Measurements from ENCODE around the gene AATF. TPM values are rescaled to one million over a fixed set of nuclear protein-coding genes. Genes with fewer than 3 reads are reported as not detected.
A peak's percentile ranks its signal among the peaks of the same experiment; 100 is the strongest.

Gene AATF, protein sequence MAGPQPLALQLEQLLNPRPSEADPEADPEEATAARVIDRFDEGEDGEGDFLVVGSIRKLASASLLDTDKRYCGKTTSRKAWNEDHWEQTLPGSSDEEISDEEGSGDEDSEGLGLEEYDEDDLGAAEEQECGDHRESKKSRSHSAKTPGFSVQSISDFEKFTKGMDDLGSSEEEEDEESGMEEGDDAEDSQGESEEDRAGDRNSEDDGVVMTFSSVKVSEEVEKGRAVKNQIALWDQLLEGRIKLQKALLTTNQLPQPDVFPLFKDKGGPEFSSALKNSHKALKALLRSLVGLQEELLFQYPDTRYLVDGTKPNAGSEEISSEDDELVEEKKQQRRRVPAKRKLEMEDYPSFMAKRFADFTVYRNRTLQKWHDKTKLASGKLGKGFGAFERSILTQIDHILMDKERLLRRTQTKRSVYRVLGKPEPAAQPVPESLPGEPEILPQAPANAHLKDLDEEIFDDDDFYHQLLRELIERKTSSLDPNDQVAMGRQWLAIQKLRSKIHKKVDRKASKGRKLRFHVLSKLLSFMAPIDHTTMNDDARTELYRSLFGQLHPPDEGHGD
- 10 to 100 TPM; 22.2 to 32.9 (median 24.5) TPM for total RNA-seq
- polyA plus RNA-seq, result 19.9 TPM
- long read RNA-seq, donor 1, transcript AATF-208 (12 exons, 2,141 nt), result major isoform, 59 of 68 reads
- long read RNA-seq, donor 1, partial matches to known transcripts, result 4 of 68 reads
- long read RNA-seq, donor 1, other reads (novel, unspliced or antisense), result 5 of 68 reads
- long read RNA-seq, donor 2, transcript AATF-208 (12 exons, 2,141 nt), result major isoform, 25 of 28 reads
- long read RNA-seq, donor 2, partial matches to known transcripts, result 0 of 28 reads
- long read RNA-seq, donor 2, other reads (novel, unspliced or antisense), result 3 of 28 reads
- long read RNA-seq, donor 3, transcript AATF-208 (12 exons, 2,141 nt), result major isoform, 160 of 183 reads
- long read RNA-seq, donor 3, partial matches to known transcripts, result 5 of 183 reads
- long read RNA-seq, donor 3, other reads (novel, unspliced or antisense), result 18 of 183 reads
- long read RNA-seq, donor 4, transcript AATF-208 (12 exons, 2,141 nt), result major isoform, 33 of 34 reads
- long read RNA-seq, donor 4, partial matches to known transcripts, result 0 of 34 reads
- long read RNA-seq, donor 4, other reads (novel, unspliced or antisense), result 1 of 34 reads

DNA sequence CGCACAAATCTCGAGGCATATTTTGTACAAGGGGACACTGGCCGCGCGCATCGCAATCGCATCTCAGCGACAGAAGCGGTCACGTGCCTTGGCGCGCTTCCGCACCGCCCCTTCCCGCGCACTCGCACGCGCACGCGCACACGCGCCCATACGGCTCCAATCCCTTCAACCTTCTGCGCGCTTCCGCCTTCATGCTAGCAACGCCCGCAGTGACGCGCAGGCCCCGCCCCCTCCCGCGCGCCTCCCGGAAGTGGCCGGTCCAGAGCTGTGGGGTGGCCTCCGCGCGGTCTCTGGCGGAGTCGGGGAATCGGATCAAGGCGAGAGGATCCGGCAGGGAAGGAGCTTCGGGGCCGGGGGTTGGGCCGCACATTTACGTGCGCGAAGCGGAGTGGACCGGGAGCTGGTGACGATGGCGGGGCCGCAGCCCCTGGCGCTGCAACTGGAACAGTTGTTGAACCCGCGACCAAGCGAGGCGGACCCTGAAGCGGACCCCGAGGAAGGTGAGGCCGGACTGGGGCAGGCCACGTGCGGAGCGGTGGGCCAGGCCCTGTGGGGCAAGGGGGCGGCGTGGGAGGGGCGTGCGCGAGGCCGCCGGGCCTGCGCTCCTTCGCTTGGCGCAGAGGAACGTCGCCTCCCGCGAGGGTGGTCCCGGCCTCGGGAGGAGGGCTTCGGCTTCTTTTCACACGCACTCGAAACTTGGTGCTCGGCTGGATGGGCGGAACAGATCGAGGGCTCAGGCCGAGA, at the start of gene AATF:
Gene AATF, plus strand, starts transcription at position 238 of the 744 bp plus-strand sequence. Its CDS starts 172 bp downstream, at position 410.
- H3K4me1 ChIP-seq (ENCODE audit: control insufficient read depth, insufficient read depth, low read length), result no peaks in the 10 kb centered on the region
- H3K27me3 ChIP-seq (ENCODE audit: control insufficient read depth, insufficient read depth), result no peaks in the 10 kb centered on the region
- under 1% methylated on average over 90 of the region's 90 CpGs for WGBS
- H3K4me3 ChIP-seq (ENCODE audit: low read length), result peak within 1 kb of the TSS; percentile 70
- no peaks in the 10 kb centered on the region for H3K9me3 ChIP-seq (ENCODE audit: control insufficient read depth, low read length)
- DNase-seq (peak; percentile 96 to 99 (median 99)), ATAC-seq (peak; percentile 100)
- H3K27ac ChIP-seq (ENCODE audit: low read length), result peak within 1 kb of the TSS; percentile 71
- intact Hi-C loops (cut with DNase I), result loop anchor here in 1 of 4 donors (5.0 kb wide), 1 partner anchor 467 kb away; no protein-coding TSS in a partner anchor

DNA sequence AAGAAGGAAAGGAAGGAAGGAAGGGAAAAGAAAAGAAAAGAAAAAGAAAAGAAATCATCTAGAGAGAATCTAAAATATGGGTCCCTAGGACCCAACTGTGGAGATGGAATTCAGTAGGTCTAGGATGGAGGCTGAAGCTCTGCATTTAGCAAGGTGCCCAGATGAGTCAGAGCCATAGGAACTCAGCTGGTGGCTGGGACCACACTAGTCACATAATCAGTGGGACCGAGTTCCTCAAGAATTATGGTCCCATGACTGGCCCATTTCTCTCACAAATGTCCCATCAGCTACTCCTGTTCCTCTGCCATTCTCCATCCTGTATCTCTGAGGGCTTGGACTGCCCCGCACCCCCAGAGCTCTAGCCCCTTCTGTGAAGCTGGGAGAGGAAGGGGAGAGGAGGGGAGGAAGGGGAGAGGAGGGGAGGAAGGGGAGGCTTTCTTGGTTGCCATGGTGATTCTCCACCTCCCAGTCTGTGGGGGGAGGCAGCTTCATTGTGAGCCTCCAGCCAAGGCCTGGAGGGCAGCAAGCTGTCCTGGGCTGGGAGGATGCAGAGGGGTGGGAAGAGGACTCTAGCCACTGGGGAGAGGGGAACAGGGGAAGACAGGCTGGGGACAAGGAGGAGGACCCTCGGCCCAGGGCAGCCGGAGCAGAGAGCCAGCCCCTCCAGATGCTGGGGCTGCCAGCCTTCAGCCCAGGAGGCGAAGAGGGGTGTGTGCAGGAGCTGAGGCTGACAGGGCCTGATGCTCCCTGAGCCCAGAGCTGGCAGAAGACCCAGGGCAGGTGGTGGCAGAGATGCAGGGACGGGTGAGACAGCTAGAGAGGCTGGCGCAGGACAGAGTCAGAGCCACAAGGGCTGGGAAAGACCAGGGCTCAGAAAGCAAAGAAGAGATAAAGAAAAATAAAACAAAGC, 49.2 kb upstream of the AATF start:
- no peaks in the 10 kb centered on the region for H3K27me3 ChIP-seq (ENCODE audit: control insufficient read depth, insufficient read depth)
- no peak overlapping the region for H3K27ac ChIP-seq (ENCODE audit: low read length)
- WGBS, result 63% methylated on average over 7 of the region's 7 CpGs
- no peaks in the 10 kb centered on the region for H3K9me3 ChIP-seq (ENCODE audit: control insufficient read depth, low read length)
- intact Hi-C loops (cut with DNase I), result no loop called here
- DNase-seq, result no peak
- no peaks in the 10 kb centered on the region for H3K4me1 ChIP-seq (ENCODE audit: control insufficient read depth, insufficient read depth, low read length)
- no peak overlapping the region for H3K4me3 ChIP-seq (ENCODE audit: low read length)
- ATAC-seq, result peak in 1 of 2 donors; percentile 14

- no peak overlapping the region for H3K27ac ChIP-seq (ENCODE audit: low read length)
- 75% methylated on average over 7 of the region's 7 CpGs for WGBS
- no peak overlapping the region for H3K4me3 ChIP-seq (ENCODE audit: low read length)
- no peak for ATAC-seq
- no peaks in the 10 kb centered on the region for H3K4me1 ChIP-seq (ENCODE audit: control insufficient read depth, insufficient read depth, low read length)
- intact Hi-C loops (cut with DNase I), result no loop called here
- no peaks in the 10 kb centered on the region for H3K27me3 ChIP-seq (ENCODE audit: control insufficient read depth, insufficient read depth)
- no peaks in the 10 kb centered on the region for H3K9me3 ChIP-seq (ENCODE audit: control insufficient read depth, low read length)
- no peak for DNase-seq
These were observed 48.6 kb upstream of the AATF start for GRCh38 chr17:36900160-36900512.

GRCh38 chr17:36901506-36901905, 47.2 kb upstream of the AATF start:
- ATAC-seq, result no peak
- 43% methylated on average over 14 of the region's 14 CpGs for WGBS
- DNase-seq, result no peak
- H3K9me3 ChIP-seq (ENCODE audit: control insufficient read depth, low read length), result no peaks in the 10 kb centered on the region
- intact Hi-C loops (cut with DNase I), result no loop called here
- H3K4me1 ChIP-seq (ENCODE audit: control insufficient read depth, insufficient read depth, low read length), result no peaks in the 10 kb centered on the region
- no peak overlapping the region for H3K27ac ChIP-seq (ENCODE audit: low read length)
- H3K4me3 ChIP-seq (ENCODE audit: low read length), result no peak overlapping the region
- no peaks in the 10 kb centered on the region for H3K27me3 ChIP-seq (ENCODE audit: control insufficient read depth, insufficient read depth)

- intact Hi-C loops (cut with DNase I), result no loop called here
These were observed 41.3 kb upstream of the AATF start for GRCh38 chr17:36907407-36907806.

DNA sequence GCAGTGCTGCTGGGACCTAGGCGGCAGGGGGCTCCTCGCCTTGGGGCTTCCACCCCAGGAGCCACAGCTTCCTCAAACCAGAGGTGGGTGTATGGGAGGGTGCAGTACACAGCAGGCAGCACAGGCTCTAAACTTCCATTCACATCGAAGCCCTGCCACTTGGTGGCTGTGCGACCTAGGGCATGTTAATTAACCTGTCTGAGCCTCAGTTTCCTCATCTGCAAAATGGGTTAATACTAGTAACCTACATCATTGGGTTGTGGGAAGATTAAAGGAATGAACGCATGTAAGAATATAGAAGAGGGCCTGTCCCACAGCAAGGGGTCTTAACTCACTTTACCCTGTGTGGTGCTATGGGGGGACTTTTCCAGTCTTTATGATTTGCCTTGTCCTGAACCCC, 38.2 kb upstream of the AATF start:
- H3K27me3 ChIP-seq (ENCODE audit: control insufficient read depth, insufficient read depth), result no peaks in the 10 kb centered on the region
- 73% methylated on average over 5 of the region's 5 CpGs for WGBS
- no peak overlapping the region for H3K27ac ChIP-seq (ENCODE audit: low read length)
- no peak overlapping the region for H3K4me3 ChIP-seq (ENCODE audit: low read length)
- H3K4me1 ChIP-seq (ENCODE audit: control insufficient read depth, insufficient read depth, low read length), result no peaks in the 10 kb centered on the region
- DNase-seq (no peak), ATAC-seq (no peak)
- intact Hi-C loops (cut with DNase I), result no loop called here
- no peaks in the 10 kb centered on the region for H3K9me3 ChIP-seq (ENCODE audit: control insufficient read depth, low read length)

More at GRCh38 chr17:36907407-36907806, 41.3 kb upstream of the AATF start:
- no peak for DNase-seq
- 73% methylated on average over 10 of the region's 10 CpGs for WGBS
- Histone ChIP-seq H3K9me3 (ENCODE audit: control insufficient read depth, low read length) (no peaks in the 10 kb centered on the region), H3K4me1 (ENCODE audit: control insufficient read depth, insufficient read depth, low read length) (no peaks in the 10 kb centered on the region), H3K27me3 (ENCODE audit: control insufficient read depth, insufficient read depth) (no peaks in the 10 kb centered on the region), H3K4me3 (ENCODE audit: low read length) (no peak overlapping the region), H3K27ac (ENCODE audit: low read length) (no peak overlapping the region)
- no peak for ATAC-seq

GRCh38 chr17:36911001-36911400, 37.8 kb upstream of the AATF start:
- no peak overlapping the region for H3K4me3 ChIP-seq (ENCODE audit: low read length)
- H3K9me3 ChIP-seq (ENCODE audit: control insufficient read depth, low read length), result no peaks in the 10 kb centered on the region
- 69% methylated on average over 3 of the region's 3 CpGs for WGBS
- H3K27ac ChIP-seq (ENCODE audit: low read length), result no peak overlapping the region
- no peaks in the 10 kb centered on the region for H3K27me3 ChIP-seq (ENCODE audit: control insufficient read depth, insufficient read depth)
- no peaks in the 10 kb centered on the region for H3K4me1 ChIP-seq (ENCODE audit: control insufficient read depth, insufficient read depth, low read length)
- no peak for ATAC-seq
- no peak for DNase-seq
- intact Hi-C loops (cut with DNase I), result no loop called here

DNA sequence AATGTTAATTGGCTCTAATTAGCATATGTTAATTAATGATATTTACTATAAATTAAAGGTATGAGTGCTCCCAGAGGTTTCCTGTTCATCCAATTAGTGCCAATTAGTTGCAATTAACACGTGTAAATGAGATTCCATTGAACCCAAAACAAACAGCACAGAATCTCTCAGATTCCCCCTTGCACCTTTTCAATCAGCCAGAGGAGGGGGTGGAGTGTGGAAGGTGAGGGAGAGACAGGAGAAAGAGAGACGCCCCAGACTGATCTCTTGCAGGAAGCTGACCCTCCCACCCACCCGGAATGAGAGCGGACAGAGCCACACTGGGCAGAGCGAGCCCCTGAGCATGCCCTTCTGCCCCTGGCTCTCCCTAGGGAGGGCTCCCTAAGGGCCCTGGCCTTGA, 35.6 kb upstream of the AATF start:
- WGBS, result 31% methylated on average over 5 of the region's 5 CpGs
- Histone ChIP-seq H3K27ac (ENCODE audit: low read length) (no peak overlapping the region), H3K9me3 (ENCODE audit: control insufficient read depth, low read length) (no peaks in the 10 kb centered on the region), H3K4me3 (ENCODE audit: low read length) (no peak overlapping the region), H3K4me1 (ENCODE audit: control insufficient read depth, insufficient read depth, low read length) (no peaks in the 10 kb centered on the region), H3K27me3 (ENCODE audit: control insufficient read depth, insufficient read depth) (no peaks in the 10 kb centered on the region)
- ATAC-seq (no peak), DNase-seq (no peak)
- intact Hi-C loops (cut with DNase I), result no loop called here

DNA sequence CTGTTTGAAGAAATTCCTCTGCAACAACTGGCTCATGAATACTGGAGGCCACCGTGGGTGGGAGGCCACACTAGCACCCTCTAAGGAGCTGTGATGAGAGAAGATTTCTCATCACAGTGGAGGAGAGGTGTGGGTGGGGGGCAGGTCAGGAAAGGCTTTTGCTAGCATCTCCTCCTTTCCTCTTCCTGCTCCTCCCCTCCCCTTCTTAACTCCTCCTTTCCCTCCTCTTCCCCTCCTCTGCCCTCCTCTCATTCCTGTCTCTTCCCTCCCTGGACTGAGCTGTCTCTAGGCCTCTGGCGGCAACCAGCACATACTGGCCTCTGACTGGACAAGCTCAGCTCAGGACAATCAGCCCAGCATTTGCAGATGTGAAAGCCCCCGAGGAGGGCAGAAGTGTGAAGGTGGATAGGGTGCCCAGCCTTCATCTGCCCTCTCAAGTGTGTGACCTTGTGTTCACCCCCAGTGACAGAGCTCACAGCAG, 30.5 kb upstream of the AATF start:
- H3K4me1 ChIP-seq (ENCODE audit: control insufficient read depth, insufficient read depth, low read length), result no peaks in the 10 kb centered on the region
- H3K4me3 ChIP-seq (ENCODE audit: low read length), result no peak overlapping the region
- no peak overlapping the region for H3K27ac ChIP-seq (ENCODE audit: low read length)
- no peaks in the 10 kb centered on the region for H3K9me3 ChIP-seq (ENCODE audit: control insufficient read depth, low read length)
- ATAC-seq, result no peak
- intact Hi-C loops (cut with DNase I), result no loop called here
- DNase-seq, result no peak
- no peaks in the 10 kb centered on the region for H3K27me3 ChIP-seq (ENCODE audit: control insufficient read depth, insufficient read depth)
- WGBS, result 26% methylated on average over 3 of the region's 3 CpGs

Data from right cardiac atrium (tissue), 5 donors.